ENCODE measurements around the gene NLRP1. TPM values are rescaled to one million over a fixed set of nuclear protein-coding genes. Genes with fewer than 3 reads are reported as not detected.

NLRP1 gene
- total and polyA plus RNA-seq, 4 donors: 1.8 to 5.4 (median 3.0) TPM

- 94% methylated on average over 4 of the region's 4 CpGs for WGBS
- peaks cover 0 to 10% (median 0%) of the 10 kb centered on the region in 4 donors for H3K4me1 ChIP-seq (ENCODE audit: control insufficient read depth in 4 of 4, insufficient read depth in 4 of 4, low read length in 3 of 4)
These were observed 81.8 kb downstream of the NLRP1 start for GRCh38 chr17:5502552-5502951.

DNA sequence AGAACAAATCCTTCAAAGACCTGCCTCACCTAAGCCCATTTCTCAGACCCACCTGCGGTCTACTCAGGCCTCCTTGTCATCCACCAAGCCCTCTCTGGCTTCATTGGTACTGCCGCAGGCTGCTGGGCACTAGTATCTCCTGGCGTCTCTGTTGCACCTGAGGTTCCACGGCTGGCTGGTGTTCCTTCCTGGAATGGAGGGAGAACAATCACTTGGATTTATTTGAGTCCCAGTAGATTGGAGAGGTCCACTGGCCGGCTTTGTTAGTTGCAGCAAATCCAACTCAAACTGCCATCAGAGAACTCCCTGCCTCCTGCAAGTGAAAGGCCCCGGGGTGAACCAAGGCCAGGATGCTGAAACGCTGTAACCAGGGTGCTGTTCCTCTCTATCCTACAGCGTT is 82.6 kb downstream of the NLRP1 start:
- no peak for TF ChIP-seq FOXA2 (IDR thresholded peaks at IDR 0.05)
- no peak for TF ChIP-seq EGR1 (IDR thresholded peaks at IDR 0.05; ENCODE audit: low read depth in 2 of 2)
- no peak for TF ChIP-seq HNF4G (IDR thresholded peaks at IDR 0.05)
- no peak for TF ChIP-seq SP1 (IDR thresholded peaks at IDR 0.05)
- TF ChIP-seq HNF4A (conservative IDR thresholded peaks at IDR 0.05): no peak
- no peak for TF ChIP-seq JUND (IDR thresholded peaks at IDR 0.05)
- TF ChIP-seq RXRA (IDR thresholded peaks at IDR 0.05): no peak
- no peak for TF ChIP-seq REST (IDR thresholded peaks at IDR 0.05)
- no peak for TF ChIP-seq ZBTB33 (IDR thresholded peaks at IDR 0.05)
- no peak for TF ChIP-seq CTCF (IDR thresholded peaks at IDR 0.05; ENCODE audit: low read depth, low read length, missing input control)
- no peak for TF ChIP-seq YY1 (IDR thresholded peaks at IDR 0.05)
- no peak for TF ChIP-seq MAX (IDR thresholded peaks at IDR 0.05)
- TF ChIP-seq RAD21 (IDR thresholded peaks at IDR 0.05): no peak
- TF ChIP-seq TAF1 (conservative IDR thresholded peaks at IDR 0.05): no peak
- TF ChIP-seq, protein P1, sequence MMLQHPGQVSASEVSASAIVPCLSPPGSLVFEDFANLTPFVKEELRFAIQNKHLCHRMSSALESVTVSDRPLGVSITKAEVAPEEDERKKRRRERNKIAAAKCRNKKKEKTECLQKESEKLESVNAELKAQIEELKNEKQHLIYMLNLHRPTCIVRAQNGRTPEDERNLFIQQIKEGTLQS (IDR thresholded peaks at IDR 0.05): no peak
- TF ChIP-seq NR2F2 (IDR thresholded peaks at IDR 0.05): no peak
- no peak for TF ChIP-seq FOXA1 (IDR thresholded peaks at IDR 0.05)
- 84% methylated on average over 8 of the region's 8 CpGs for WGBS
- Histone ChIP-seq H3K9me3 (ENCODE audit: control insufficient read depth in 4 of 4, low read length in 3 of 4) (no peaks in the 10 kb centered on the region), H3K27ac (ENCODE audit: low read depth in 1 of 2, low read length in 2 of 2) (no peak overlapping the region), H3K36me3 (ENCODE audit: control insufficient read depth in 4 of 4, insufficient read depth in 3 of 4, low read depth in 1 of 4, low read length in 3 of 4) (no peaks in the 10 kb centered on the region), H3K27me3 (ENCODE audit: control insufficient read depth in 4 of 4, insufficient read depth in 4 of 4, low read length in 3 of 4) (peaks cover 0 to 4% (median 2%) of the 10 kb centered on the region in 4 donors), H3K4me3 (ENCODE audit: low read depth in 1 of 3, low read length in 3 of 3) (no peak overlapping the region), H3K4me1 (ENCODE audit: control insufficient read depth in 4 of 4, insufficient read depth in 4 of 4, low read length in 3 of 4) (peaks cover 0 to 10% (median 0%) of the 10 kb centered on the region in 4 donors), H3K9ac (ENCODE audit: low read depth in 1 of 2, low read length in 2 of 2) (no peak overlapping the region)
- no peak for DNase-seq (ENCODE audit: low spot score)

More at GRCh38 chr17:5502552-5502951, 81.8 kb downstream of the NLRP1 start:
- Histone ChIP-seq H3K4me3 (ENCODE audit: low read depth in 1 of 3, low read length in 3 of 3) (no peak overlapping the region), H3K9ac (ENCODE audit: low read depth in 1 of 2, low read length in 2 of 2) (no peak overlapping the region), H3K27ac (ENCODE audit: low read depth in 1 of 2, low read length in 2 of 2) (no peak overlapping the region), H3K27me3 (ENCODE audit: control insufficient read depth in 4 of 4, insufficient read depth in 4 of 4, low read length in 3 of 4) (peaks cover 0 to 4% (median 2%) of the 10 kb centered on the region in 4 donors), H3K9me3 (ENCODE audit: control insufficient read depth in 4 of 4, low read length in 3 of 4) (no peaks in the 10 kb centered on the region), H3K36me3 (ENCODE audit: control insufficient read depth in 4 of 4, insufficient read depth in 3 of 4, low read depth in 1 of 4, low read length in 3 of 4) (no peaks in the 10 kb centered on the region)
- TF ChIP-seq HNF4G (IDR thresholded peaks at IDR 0.05) (no peak), FOXA1 (IDR thresholded peaks at IDR 0.05) (no peak), SP1 (IDR thresholded peaks at IDR 0.05) (no peak), GABPA (IDR thresholded peaks at IDR 0.05 in 1 of 2, conservative IDR thresholded peaks at IDR 0.05 in 1 of 2) (no peak), FOXA2 (IDR thresholded peaks at IDR 0.05) (no peak), MAX (IDR thresholded peaks at IDR 0.05) (no peak), CTCF (IDR thresholded peaks at IDR 0.05; ENCODE audit: low read depth, low read length, missing input control) (no peak)
- no peak for DNase-seq (ENCODE audit: low spot score)

Measured in liver (tissue), 9 donors.